ENCODE data around the gene CENPQ.

Gene CENPQ

GRCh38 chr6:49539102-49539501, 75.9 kb downstream of the CENPQ start:
- no peak for DNase-seq (ENCODE audit: insufficient read length, low spot score)
- FAIRE-seq: no peak

DNA sequence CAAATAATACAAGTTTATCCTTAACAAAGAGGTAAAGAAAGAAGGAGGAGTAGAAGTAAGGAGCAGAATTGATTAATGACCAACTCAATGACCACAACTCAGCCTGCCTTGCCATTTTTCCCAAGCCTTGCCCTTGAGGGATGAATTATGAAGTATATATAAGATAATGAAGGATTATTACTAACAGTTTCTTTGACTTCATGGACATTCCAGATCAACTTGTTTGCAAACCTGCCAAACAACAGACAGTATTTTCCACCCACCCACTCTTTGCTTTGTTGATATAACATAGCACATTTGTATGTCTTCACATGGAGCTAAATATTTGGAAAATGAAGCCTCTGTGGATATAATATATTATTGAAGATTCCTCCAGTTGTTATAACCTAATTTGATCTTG, 77.4 kb downstream of the CENPQ start:
- no peak for FAIRE-seq
- no peak for DNase-seq (ENCODE audit: insufficient read length, low spot score)

DNA sequence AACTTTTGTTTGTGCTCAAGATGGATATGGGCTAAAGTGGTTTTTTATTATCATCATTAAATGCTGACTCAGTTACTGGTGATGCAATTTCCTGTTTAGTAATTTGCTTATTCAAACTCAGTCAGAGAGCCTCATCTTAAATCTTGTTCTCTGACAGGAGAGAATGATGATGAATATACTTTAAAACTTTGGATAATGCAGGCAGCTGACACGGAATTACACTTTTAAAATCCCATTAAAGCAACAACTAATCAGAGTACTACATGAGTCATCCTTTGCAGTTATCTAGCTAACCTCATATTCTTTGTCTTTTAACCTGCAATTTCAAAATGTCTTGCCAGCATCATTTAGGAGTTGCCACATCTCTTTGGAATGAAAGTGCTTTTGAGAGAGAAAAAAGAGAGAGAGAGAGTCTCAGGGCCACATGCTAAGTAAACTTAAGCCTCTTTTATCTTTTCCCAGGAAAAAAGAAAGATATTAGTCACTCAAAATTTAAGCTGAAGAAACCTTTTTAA, 78.1 kb downstream of the CENPQ start:
- FAIRE-seq: no peak

DNA sequence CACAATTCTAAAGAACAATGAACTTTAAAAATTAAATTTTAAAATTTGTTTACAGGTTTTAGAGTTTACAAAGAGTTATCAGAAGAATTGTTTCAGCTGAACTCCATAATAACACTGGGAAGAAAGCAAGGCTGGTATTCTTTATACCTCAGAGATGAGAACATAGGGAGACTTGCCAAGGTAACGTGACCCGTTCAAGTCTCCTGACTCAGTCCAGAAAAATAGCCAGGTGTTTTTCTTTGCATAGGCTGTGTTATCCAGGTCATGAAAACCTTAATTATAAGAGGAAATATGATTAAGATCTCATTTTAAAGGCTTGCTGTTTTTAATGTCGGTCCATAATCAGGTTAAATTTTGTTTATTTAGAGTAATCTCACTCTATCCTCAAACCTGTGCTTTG, 78.8 kb downstream of the CENPQ start:
- DNase-seq (ENCODE audit: insufficient read length, low spot score) (no peak), FAIRE-seq (no peak)

More for the DNA sequence above, 78.1 kb downstream of the CENPQ start:
- DNase-seq (ENCODE audit: insufficient read length, low spot score): no peak
